Posterior cingulate gyrus (tissue), 11 donors: ENCODE results near the gene KIAA1217.
A peak's percentile ranks its signal among the peaks of the same experiment; 100 is the strongest.

Experiments
- DNase-seq, 10 donors: peaks; one replicate each; pipeline versions ENCODE4 v3.0.0 to v3.0.0-alpha.2; 2020 to 2021; ENCODE audit warnings: mixed read lengths in 3 of 10
- intact Hi-C: fragments of 100-400 bp; cut with DNase I; formaldehyde crosslinking; loops from one replicate; pipeline ENCODE4 v1.15.1; 2023

The KIAA1217 gene

GRCh38 chr10:24240041-24240751 is 31.3 kb downstream of the KIAA1217 start:
- no peak for DNase-seq
- intact Hi-C loops, result no loop called here

- intact Hi-C loops, result no loop called here
- DNase-seq, result no peak
These were observed 32.6 kb downstream of the KIAA1217 start for GRCh38 chr10:24241536-24242040.

GRCh38 chr10:24242562-24242961 is 33.6 kb downstream of the KIAA1217 start:
- intact Hi-C loops, result no loop called here
- DNase-seq, result no peak

- intact Hi-C loops, result no loop called here
- no peak for DNase-seq
These were observed 37.4 kb downstream of the KIAA1217 start for GRCh38 chr10:24246365-24246764.

- no peak for DNase-seq
- intact Hi-C loops, result no loop called here
These were observed 38.9 kb downstream of the KIAA1217 start for GRCh38 chr10:24247841-24248240.

GRCh38 chr10:24249829-24250415 is 41.0 kb downstream of the KIAA1217 start:
- DNase-seq, result no peak
- intact Hi-C loops, result no loop called here

GRCh38 chr10:24251547-24251946 is 42.6 kb downstream of the KIAA1217 start:
- intact Hi-C loops, result no loop called here

GRCh38 chr10:24254180-24254579 is 45.2 kb downstream of the KIAA1217 start:
- intact Hi-C loops, result no loop called here
- no peak for DNase-seq

More at GRCh38 chr10:24251547-24251946, 42.6 kb downstream of the KIAA1217 start:
- DNase-seq, result no peak

GRCh38 chr10:24255115-24255880 is 46.4 kb downstream of the KIAA1217 start:
- intact Hi-C loops, result no loop called here
- no peak for DNase-seq

- peak in 1 of 10 donors; percentile 21 for DNase-seq
- intact Hi-C loops, result no loop called here
These were observed 47.0 kb downstream of the KIAA1217 start for GRCh38 chr10:24255881-24256311.

GRCh38 chr10:24256619-24257107 is 47.7 kb downstream of the KIAA1217 start:
- DNase-seq, result no peak
- intact Hi-C loops, result no loop called here

- DNase-seq, result no peak
- intact Hi-C loops, result no loop called here
These were observed 48.6 kb downstream of the KIAA1217 start for GRCh38 chr10:24257588-24257987.

- intact Hi-C loops, result no loop called here
- DNase-seq, result no peak
These were observed 50.6 kb downstream of the KIAA1217 start for GRCh38 chr10:24259365-24260130.

- intact Hi-C loops, result no loop called here
- DNase-seq, result no peak
These were observed 52.7 kb downstream of the KIAA1217 start for GRCh38 chr10:24261627-24262026.

- intact Hi-C loops, result no loop called here
- no peak for DNase-seq
These were observed 54.1 kb downstream of the KIAA1217 start for GRCh38 chr10:24262929-24263590.

- no peak for DNase-seq
- intact Hi-C loops, result no loop called here
These were observed 60.5 kb downstream of the KIAA1217 start for GRCh38 chr10:24269476-24269875.

- intact Hi-C loops, result no loop called here
- no peak for DNase-seq
These were observed 63.4 kb downstream of the KIAA1217 start for GRCh38 chr10:24272374-24272773.

- intact Hi-C loops, result no loop called here
These were observed 68.3 kb downstream of the KIAA1217 start for GRCh38 chr10:24277277-24277676.

GRCh38 chr10:24277771-24278170 is 68.8 kb downstream of the KIAA1217 start:
- no peak for DNase-seq

More at GRCh38 chr10:24277277-24277676, 68.3 kb downstream of the KIAA1217 start:
- DNase-seq, result peak in 1 of 10 donors; percentile 55

More at GRCh38 chr10:24277771-24278170, 68.8 kb downstream of the KIAA1217 start:
- intact Hi-C loops, result no loop called here
